OCI-LY3 (cell line): ENCODE data around the gene HDGF.

ENCODE experiments used
- H2AFZ ChIP-seq: fragments of 200-600, 300-600 bp; shearing (Covaris generic); 2 replicates; pipeline ENCODE4 v1.6.0; 2014; ENCODE audit warnings: antibody characterized with exemption, low read depth, low read length
- H3K27ac ChIP-seq: fragments of 200-600, 300-600 bp; sonication (generic); 2 replicates; pipeline ENCODE4 v1.5.1; 2014; ENCODE audit warnings: mild to moderate bottlenecking, low read length, moderate library complexity, mixed read lengths
- H3K27me3 ChIP-seq: fragments of 200-600, 300-600 bp; sonication (generic); 2 replicates; pipeline ENCODE4 v1.6.1; 2014; ENCODE audit warnings: low read depth, low read length, mixed read lengths
- H3K36me3 ChIP-seq: fragments of 200-600, 300-600 bp; sonication (generic); replicated peaks from 2 replicates; pipeline ENCODE3; 2014; ENCODE audit warnings: low read depth, low read length, mixed read lengths
- H3K4me1 ChIP-seq: fragments of 300-600, 200-600 bp; sonication (generic); 2 replicates; pipeline ENCODE4 v1.6.1; 2014; ENCODE audit warnings: low read length, mixed read lengths
- H3K4me2 ChIP-seq: fragments of 200-600, 300-600 bp; sonication (generic); 2 replicates; pipeline ENCODE4 v1.6.1; 2014; ENCODE audit warnings: low read length, mixed read lengths
- H3K4me3 ChIP-seq: fragments of 300-600, 200-600 bp; sonication (generic); 2 replicates; pipeline ENCODE4 v1.5.1; 2014; ENCODE audit warnings: antibody characterized with exemption, mild to moderate bottlenecking, low read length, moderate library complexity
- H3K79me2 ChIP-seq: fragments of 300-600, 200-600 bp; shearing (Covaris generic); 2 replicates; pipeline ENCODE4 v1.6.1; 2014; ENCODE audit warnings: mild to moderate bottlenecking, low read length, mixed read lengths
- H3K9ac ChIP-seq: fragments of 300-600, 200-600 bp; shearing (Covaris generic); 2 replicates; pipeline ENCODE4 v1.6.0; 2014; ENCODE audit warnings: mild to moderate bottlenecking, low read length, moderate library complexity
- H3K9me3 ChIP-seq: fragments of 200-600, 300-600 bp; shearing (Covaris generic); 2 replicates; pipeline ENCODE4 v1.6.1; 2014; ENCODE audit warnings: low read length, mixed read lengths; ENCODE audit not compliant: insufficient read depth
- H4K20me1 ChIP-seq: fragments of 200-600, 300-600 bp; sonication (generic); 2 replicates; pipeline ENCODE4 v1.6.1; 2016; ENCODE audit warnings: low read length, mixed read lengths; ENCODE audit not compliant: insufficient read depth
- CTCF ChIP-seq: fragments of 200-600, 300-600 bp; sonication (generic); IDR thresholded peaks from 2 replicates; pipeline ENCODE4 v1.5.1; 2014; ENCODE audit warnings: antibody characterized with exemption, low read length, low read depth
- EZH2phosphoT487 ChIP-seq: fragments of 200-600 bp; shearing (Covaris generic); IDR thresholded peaks from 2 replicates; pipeline ENCODE4 v1.6.1; 2018; ENCODE audit warnings: antibody characterized with exemption, mixed run types, low read depth

HDGF gene

GRCh38 chr1:156697481-156697880 is 54.0 kb downstream of the HDGF start:
- H3K27ac ChIP-seq, result no peak overlapping the region
- H3K27me3 ChIP-seq, result peaks cover 21% of the 10 kb centered on the region
- no peaks in the 10 kb centered on the region for H3K9me3 ChIP-seq
- H4K20me1 ChIP-seq, result no peaks in the 10 kb centered on the region
- H2AFZ ChIP-seq, result no peak overlapping the region
- H3K4me1 ChIP-seq, result peaks cover 6% of the 10 kb centered on the region; the same call in 1 of the 2 replicates
- no peak overlapping the region for H3K4me3 ChIP-seq
- no peak overlapping the region for H3K9ac ChIP-seq
- no peaks in the 10 kb centered on the region for H3K79me2 ChIP-seq
- H3K36me3 ChIP-seq, result no peaks in the 10 kb centered on the region
- no peak for TF ChIP-seq CTCF
- no peak for TF ChIP-seq EZH2phosphoT487
- H3K4me2 ChIP-seq, result no peak overlapping the region

GRCh38 chr1:156696755-156697154 is 54.7 kb downstream of the HDGF start:
- H3K27ac ChIP-seq, result no peak overlapping the region
- no peak overlapping the region for H3K4me2 ChIP-seq

GRCh38 chr1:156694690-156694962 is 56.8 kb downstream of the HDGF start:
- peaks cover 44% of the 10 kb centered on the region for H3K27me3 ChIP-seq
- H3K9me3 ChIP-seq, result no peaks in the 10 kb centered on the region
- TF ChIP-seq EZH2phosphoT487 (no peak), CTCF (no peak)
- peaks cover 6% of the 10 kb centered on the region; the same call in 1 of the 2 replicates for H3K4me1 ChIP-seq
- H3K4me3 ChIP-seq, result no peak overlapping the region
- no peak overlapping the region for H3K27ac ChIP-seq
- no peak overlapping the region for H3K9ac ChIP-seq
- H4K20me1 ChIP-seq, result no peaks in the 10 kb centered on the region
- H3K4me2 ChIP-seq, result no peak overlapping the region
- H3K79me2 ChIP-seq, result no peaks in the 10 kb centered on the region
- H3K36me3 ChIP-seq, result no peaks in the 10 kb centered on the region
- H2AFZ ChIP-seq, result no peak overlapping the region

More at GRCh38 chr1:156696755-156697154, 54.7 kb downstream of the HDGF start:
- no peak overlapping the region for H2AFZ ChIP-seq
- no peak overlapping the region for H3K9ac ChIP-seq
- no peaks in the 10 kb centered on the region for H4K20me1 ChIP-seq
- H3K4me1 ChIP-seq, result peaks cover 6% of the 10 kb centered on the region; the same call in 1 of the 2 replicates
- TF ChIP-seq CTCF, result no peak
- peaks cover 28% of the 10 kb centered on the region for H3K27me3 ChIP-seq
- H3K79me2 ChIP-seq, result no peaks in the 10 kb centered on the region
- H3K9me3 ChIP-seq, result no peaks in the 10 kb centered on the region
- H3K36me3 ChIP-seq, result no peaks in the 10 kb centered on the region
- no peak overlapping the region for H3K4me3 ChIP-seq

GRCh38 chr1:156693848-156694689 is 57.4 kb downstream of the HDGF start:
- TF ChIP-seq CTCF, result no peak
- no peak for TF ChIP-seq EZH2phosphoT487
- H4K20me1 ChIP-seq, result no peaks in the 10 kb centered on the region

More at GRCh38 chr1:156693848-156694689, 57.4 kb downstream of the HDGF start:
- Histone ChIP-seq H3K27ac (no peak overlapping the region), H3K4me3 (no peak overlapping the region), H3K4me1 (peaks cover 9% of the 10 kb centered on the region), H3K36me3 (no peaks in the 10 kb centered on the region), H3K9me3 (no peaks in the 10 kb centered on the region), H3K27me3 (peaks cover 47% of the 10 kb centered on the region), H3K4me2 (no peak overlapping the region), H2AFZ (no peak overlapping the region), H3K9ac (no peak overlapping the region), H3K79me2 (no peaks in the 10 kb centered on the region)
